ENCODE data around the gene PSMD10.

PSMD10 gene

GRCh38 chrX:108071578-108071977 lies 19.8 kb downstream of the PSMD10 start:
- DNase-seq (ENCODE audit: low read depth) = no peak

- DNase-seq (ENCODE audit: low read depth) = no peak
Measured at GRCh38 chrX:108070891-108071290, 20.5 kb downstream of the PSMD10 start.

- no peak for DNase-seq (ENCODE audit: low read depth)
Measured at GRCh38 chrX:108068121-108068520, 23.2 kb downstream of the PSMD10 start.

- DNase-seq (ENCODE audit: low read depth) = no peak
Measured at GRCh38 chrX:108064613-108065012, 26.7 kb downstream of the PSMD10 start.

GRCh38 chrX:108064001-108064400 lies 27.3 kb downstream of the PSMD10 start:
- DNase-seq (ENCODE audit: low read depth) = no peak

- no peak for DNase-seq (ENCODE audit: low read depth)
Measured at GRCh38 chrX:108059801-108060200, 31.5 kb downstream of the PSMD10 start.

GRCh38 chrX:108055546-108055945 lies 35.8 kb downstream of the PSMD10 start:
- no peak for DNase-seq (ENCODE audit: low read depth)

GRCh38 chrX:108053218-108053617 lies 38.1 kb downstream of the PSMD10 start:
- no peak for DNase-seq (ENCODE audit: low read depth)

GRCh38 chrX:108049649-108050048 lies 41.7 kb downstream of the PSMD10 start:
- no peak for DNase-seq (ENCODE audit: low read depth)

- DNase-seq (ENCODE audit: low read depth) = no peak
Measured at GRCh38 chrX:108044554-108045256, 46.6 kb downstream of the PSMD10 start, which contains the start of gene VSIG1. Gene VSIG1, plus strand, starts transcription at chrX:108045065. Its CDS starts 66 bp downstream, at chrX:108045131.

GRCh38 chrX:108036298-108036973 lies 54.9 kb downstream of the PSMD10 start:
- DNase-seq (ENCODE audit: low read depth) = no peak

GRCh38 chrX:108034725-108035124 lies 56.6 kb downstream of the PSMD10 start:
- DNase-seq (ENCODE audit: low read depth) = no peak
